GM21717 (cell line): ENCODE results near the gene MLF1.
"Not testable (repeated sequence)": the region's sequence is repeated elsewhere in the genome, so short reads cannot be mapped to it uniquely, and the experiment has no call there.

ENCODE experiments used
- ATAC-seq: cut with Tn5 transposase; IDR thresholded peaks from one replicate; pipeline ENCODE4 v1.9.1; 2021; ENCODE audit warnings: mild to moderate bottlenecking, moderate library complexity; ENCODE audit not compliant: unreplicated experiment

The MLF1 gene, protein sequence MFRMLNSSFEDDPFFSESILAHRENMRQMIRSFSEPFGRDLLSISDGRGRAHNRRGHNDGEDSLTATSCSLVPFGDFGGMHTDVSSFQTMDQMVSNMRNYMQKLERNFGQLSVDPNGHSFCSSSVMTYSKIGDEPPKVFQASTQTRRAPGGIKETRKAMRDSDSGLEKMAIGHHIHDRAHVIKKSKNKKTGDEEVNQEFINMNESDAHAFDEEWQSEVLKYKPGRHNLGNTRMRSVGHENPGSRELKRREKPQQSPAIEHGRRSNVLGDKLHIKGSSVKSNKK

GRCh38 chr3:158570999-158571702, at the start of gene MLF1:
Gene MLF1 (plus strand): TSS chr3:158571194. CDS start chr3:158571301, 107 bp downstream.
- ATAC-seq, result peak; percentile 100

DNA sequence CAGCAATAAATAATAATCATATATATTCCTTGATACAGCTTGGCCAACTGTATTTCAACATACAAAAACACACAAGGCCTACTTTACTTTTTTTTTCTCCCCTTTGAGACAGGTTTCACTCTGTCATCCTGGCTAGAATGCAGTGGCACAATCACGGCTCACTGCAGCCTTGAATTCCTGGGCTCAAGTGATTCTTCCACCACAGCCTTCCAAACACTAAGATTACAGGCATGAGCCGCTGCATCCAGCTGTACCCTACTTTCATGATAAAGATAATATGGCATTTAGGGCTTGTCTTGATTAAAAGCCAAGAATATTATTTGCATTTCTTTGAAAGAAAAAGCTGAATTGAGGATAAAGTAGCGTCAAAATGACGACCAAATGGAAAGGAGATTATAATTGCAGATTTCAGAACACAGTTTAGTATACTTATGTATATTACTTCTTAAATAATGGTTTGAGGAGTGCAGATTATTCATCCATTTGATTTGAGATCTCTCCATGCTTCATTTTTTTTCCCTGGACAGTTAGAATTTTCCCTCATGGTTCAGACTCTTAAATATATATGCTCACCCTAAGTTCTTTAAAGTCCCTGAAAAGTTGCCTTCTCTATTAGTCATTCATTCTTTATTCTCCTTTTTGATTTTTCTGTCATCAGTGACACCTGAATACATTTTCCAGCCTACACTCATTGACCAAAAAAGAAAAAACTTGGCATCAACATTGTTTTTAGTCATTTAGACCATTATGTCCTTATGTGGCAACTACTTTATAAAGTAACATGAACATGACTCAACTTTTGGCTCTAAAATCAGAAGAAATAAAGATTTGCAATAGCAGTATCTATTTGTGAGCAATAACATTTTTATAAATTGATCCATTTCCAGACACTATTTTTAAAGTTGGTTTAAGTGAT, 48.5 kb upstream of the MLF1 start:
- ATAC-seq, result no peak

DNA sequence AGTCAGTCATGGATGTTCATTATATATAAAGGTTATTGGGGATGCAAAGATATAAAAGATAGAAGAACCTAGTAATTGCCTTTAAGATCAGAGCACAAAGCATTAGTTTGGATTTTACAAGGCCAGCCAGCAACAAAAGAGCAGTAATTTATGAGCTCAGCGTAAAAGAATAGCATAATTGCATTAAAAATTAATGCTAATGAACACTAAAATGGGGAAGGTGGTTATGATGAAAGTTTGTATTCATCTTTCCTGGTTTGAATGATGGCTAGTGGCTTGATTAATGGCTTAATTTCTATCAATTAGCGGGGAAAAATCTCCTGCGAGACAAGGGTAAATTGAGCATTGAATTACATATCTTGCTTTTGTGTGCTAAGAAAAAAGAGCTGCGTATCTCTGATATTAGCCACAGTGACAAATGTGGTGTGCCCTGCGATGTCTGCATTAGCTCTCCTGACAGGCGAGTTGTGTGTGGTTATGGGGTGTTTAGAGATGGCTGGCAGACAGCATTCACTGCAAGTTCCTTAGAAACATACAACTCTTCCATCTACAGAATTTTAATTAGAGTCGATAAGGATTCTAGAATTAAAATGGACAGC, 42.8 kb upstream of the MLF1 start:
- ATAC-seq, result no peak

DNA sequence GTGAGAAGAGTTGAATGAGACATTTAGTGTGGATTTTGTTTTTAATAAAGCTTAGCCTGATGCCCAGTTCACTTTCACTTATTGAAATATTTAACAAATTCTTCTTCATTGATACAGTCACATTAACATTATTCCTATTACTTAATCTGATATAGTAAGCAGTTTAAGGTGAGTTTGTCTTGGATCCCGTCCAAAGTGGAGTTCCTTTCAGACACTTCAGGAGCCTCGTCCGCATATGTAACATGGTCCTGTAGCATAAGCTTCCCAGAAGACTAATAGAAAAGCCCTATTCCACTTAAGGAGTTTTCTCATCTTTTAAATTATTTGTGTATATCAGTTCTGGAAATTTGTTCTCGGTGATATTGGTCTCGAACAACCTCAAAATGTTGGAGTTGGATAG, 39.7 kb upstream of the MLF1 start:
- no peak for ATAC-seq

DNA sequence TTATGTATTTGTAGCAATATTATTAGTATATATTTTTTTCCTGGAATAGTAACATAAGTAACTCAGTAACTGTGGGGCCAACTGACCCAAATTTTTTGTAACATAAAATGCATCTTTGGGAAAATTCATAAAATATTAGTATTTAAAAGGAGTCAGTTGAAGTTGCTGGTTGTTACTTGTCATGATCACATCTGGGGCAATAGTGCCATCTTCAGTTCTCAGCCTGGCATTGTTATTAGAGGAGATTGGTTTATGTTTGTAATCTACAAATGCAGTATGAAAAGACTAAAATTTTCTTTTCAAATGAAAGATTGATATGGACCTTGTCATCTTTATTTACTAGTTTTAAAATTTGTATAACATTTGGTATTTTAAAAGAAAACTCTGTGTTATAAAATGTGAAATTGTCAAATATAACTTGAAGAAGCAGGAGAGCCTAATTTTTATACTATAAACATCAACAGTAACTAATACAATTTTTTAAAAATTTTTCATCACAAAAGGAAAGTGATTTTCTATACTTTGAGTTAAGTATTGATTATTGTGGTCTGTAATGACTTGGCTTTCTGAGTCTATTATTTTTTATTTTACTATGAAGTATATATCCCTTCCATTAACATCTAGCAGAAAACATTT, 38.8 kb upstream of the MLF1 start:
- ATAC-seq, result no peak

DNA sequence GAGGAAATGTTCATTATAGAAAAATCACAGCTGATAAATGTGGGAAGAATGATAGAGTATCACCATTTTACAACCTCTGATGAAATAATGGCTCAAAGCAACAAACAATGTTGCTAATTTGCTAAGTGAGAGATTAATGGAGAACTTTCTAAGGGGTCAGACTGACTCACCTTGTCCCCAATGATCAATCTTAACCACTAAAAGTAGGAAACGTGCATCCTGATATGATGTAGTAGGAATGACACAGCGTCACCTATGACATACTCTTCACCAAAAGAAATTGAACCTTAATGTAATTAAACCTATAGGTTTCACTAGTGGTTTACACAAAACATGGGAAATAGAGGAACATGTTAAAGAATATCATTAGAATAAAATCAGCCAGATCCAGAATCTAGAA, 35.1 kb upstream of the MLF1 start:
- no peak for ATAC-seq

- peak; percentile 78 for ATAC-seq
Measured at GRCh38 chr3:158539414-158540014, 31.5 kb upstream of the MLF1 start.

GRCh38 chr3:158540066-158540465, 30.9 kb upstream of the MLF1 start:
- ATAC-seq, result no peak

DNA sequence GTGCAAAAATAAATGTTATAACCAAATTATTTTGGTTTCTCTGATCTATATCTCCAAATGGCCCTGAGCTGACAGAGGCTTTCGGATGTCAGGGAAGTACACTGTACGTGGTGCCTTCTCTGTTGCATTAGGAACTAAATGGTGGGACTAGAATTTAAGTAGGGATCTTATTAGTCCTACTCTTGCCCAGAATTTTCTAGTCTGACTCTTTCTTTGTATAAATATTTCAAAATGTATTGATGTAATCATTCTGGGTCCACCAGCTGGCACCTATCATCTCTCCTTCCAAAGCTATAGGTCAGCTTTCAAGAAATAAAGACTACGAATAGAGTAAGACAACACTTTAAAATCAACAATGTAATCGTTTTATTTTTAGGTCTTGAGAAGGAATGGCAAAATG, 22.3 kb upstream of the MLF1 start:
- no peak for ATAC-seq

GRCh38 chr3:158549938-158550337, 21.1 kb upstream of the MLF1 start:
- not testable (repeated sequence) for ATAC-seq

DNA sequence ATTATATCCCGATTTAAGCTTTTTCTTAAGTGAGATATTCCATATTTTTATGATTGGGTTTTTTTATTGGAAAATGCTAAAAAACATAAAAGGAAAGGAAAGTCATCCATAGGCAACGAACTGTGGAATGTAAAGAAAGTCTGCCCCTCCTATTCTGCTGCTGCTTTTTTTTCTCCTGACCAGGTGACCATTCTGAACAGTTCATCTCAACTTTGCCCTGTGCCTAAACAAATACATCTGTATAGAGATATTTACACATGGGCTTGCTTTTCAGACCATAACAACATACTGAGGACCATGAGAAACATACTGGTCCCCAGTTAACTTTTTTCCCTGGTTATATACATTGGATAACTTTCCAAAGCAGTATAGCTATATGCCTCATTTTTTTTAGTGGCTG, 18.9 kb upstream of the MLF1 start:
- ATAC-seq, result no peak

GRCh38 chr3:158559504-158559903, 11.5 kb upstream of the MLF1 start:
- ATAC-seq, result no peak

DNA sequence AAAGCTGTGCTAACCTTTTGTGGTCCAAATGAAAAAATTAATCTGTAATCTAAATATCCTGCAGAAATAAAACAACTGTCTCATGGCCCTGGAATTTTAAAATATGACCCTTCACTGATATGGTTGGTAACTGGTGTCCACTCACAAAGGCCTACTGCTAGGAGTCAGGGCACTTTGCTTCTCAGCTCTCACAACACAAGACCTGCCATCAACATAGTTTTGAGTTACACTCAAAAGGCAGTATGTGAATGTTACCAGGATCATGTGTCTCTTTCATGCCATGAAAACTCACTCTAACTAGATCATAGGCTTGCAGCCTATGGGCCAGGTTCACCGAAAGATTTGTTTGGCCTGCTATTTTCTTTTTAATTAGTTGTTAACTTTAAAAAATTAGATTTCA, 10.0 kb upstream of the MLF1 start:
- no peak for ATAC-seq

- no peak for ATAC-seq
Measured at GRCh38 chr3:158562674-158563073, 8.3 kb upstream of the MLF1 start.

DNA sequence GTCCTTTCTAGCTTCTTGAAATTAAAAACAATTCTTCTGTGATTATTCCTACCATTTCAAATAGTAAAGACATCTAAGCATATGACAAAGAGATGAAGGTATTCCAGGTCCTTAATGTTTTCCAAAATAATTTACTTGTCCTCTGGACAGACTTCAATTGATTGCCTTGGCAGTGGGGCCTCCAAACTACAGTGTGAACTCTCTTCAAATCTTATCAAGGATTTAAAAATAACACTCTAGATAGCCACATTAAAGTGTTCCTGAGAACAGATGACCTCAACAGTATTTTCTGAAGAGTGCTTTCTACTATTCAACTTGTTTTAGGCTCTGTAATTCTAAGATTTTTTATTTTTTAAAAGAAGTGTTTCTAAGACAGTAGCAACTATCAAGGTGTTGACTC, 7.9 kb upstream of the MLF1 start:
- no peak for ATAC-seq

- no peak for ATAC-seq
Measured at GRCh38 chr3:158565076-158565475, 5.9 kb upstream of the MLF1 start.

GRCh38 chr3:158568784-158569183, 2.2 kb upstream of the MLF1 start:
- no peak for ATAC-seq

DNA sequence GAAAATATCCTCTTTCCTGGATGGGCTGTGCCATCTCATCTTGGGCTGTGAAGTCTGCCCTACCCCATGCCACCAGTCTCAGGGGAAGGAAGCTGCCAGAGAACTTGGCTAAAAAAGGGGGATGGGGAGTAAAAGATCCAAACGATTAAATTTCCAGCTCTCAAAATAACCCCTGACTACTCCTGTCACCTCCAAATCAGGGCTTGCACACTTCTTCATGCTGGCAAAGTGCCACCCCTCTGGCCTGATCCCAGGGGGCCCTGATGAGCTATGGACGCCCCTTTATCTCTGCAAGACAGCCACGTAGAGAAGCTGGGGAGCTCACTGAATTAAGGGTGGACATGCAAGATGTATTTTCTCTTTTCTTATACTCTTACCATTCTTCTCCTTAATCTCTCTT, 1.2 kb upstream of the MLF1 start:
- no peak for ATAC-seq

DNA sequence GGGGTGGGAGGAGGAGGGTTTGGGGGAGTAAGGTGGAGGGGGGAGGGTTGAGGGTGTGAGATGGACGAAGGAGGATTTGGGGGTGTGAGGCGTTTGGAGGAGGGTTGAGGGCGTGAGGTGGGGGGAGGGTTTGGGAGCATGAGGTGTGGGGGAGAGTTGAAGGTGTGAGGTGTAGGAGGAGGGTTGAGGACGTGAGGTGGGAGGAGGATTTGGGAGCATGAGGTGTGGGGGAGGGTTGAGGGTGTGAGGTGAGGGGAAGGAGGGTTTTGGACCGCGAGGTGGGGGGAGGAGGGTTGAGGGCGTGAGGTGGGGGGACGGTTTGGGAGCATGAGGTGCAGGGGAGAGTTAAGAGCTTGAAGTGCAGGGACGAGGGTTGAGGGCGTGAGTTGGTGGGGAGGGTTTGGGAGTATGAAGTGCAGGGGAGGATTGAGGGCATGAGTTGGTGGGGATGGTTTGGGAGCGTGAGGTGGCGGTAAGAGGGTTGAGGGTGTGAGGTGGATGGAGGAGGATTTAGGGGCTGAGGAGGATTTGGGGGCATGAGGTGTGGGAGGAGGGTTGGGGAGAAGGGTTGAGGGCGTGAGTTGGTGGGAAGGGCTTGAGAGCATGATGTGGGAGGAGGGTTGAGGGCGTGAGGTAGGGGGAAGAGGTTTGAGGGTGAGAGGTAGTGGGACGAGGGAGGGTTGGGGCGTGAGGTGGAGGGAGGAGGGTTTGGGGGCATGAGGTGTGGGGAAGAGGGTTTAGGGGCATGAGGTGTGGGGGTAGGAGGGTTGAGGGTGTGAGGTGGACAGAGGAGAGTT, 1.2 kb downstream of the MLF1 start:
- no peak for ATAC-seq

DNA sequence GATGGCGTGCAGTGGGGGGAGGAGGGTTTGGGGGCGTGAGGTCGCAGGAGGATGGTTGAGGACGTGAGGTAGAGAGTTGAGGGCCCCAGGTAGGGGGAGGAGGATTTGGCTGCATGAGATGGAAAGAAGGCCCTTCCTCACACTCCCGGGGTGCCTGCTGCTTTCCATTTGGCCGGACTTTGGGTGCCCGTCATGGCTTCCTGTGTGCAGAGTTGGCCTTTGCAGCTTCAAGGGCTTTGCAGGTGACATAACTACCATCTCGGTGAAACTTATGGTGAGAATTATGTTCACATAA, 1.7 kb downstream of the MLF1 start:
- no peak for ATAC-seq
